Suprapubic skin (tissue), 3 donors: ENCODE measurements around the gene MYO5B.

Source experiments
- CTCF ChIP-seq, 2 donors: fragments of 200-600 bp in 1 of 2; fragments of 450-650 bp in 1 of 2; sonication (generic) in 1 of 2; IDR thresholded peaks; one replicate each; pipeline ENCODE4 v1.5.1; 2016 to 2019; ENCODE audit warnings: antibody characterized with exemption in 2 of 2, mild to moderate bottlenecking in 1 of 2, moderate library complexity in 1 of 2
- POLR2AphosphoS5 ChIP-seq, 3 donors: sonication (generic); formaldehyde crosslinking; IDR thresholded peaks; one replicate each; pipeline ENCODE4 v1.6.1; 2017; ENCODE audit warnings: antibody characterized with exemption in 3 of 3

GRCh38 chr18:50000227-50000626 lies 194.7 kb downstream of the MYO5B start:
- TF ChIP-seq CTCF (IDR thresholded peaks at IDR 0.05) (no peak), POLR2AphosphoS5 (IDR thresholded peaks at IDR 0.05) (no peak)
